ENCODE measurements around the gene ESCO1. TPM values are rescaled to one million over a fixed set of nuclear protein-coding genes. Genes with fewer than 3 reads are reported as not detected.
"Not testable (repeated sequence)": the region's sequence is repeated elsewhere in the genome, so short reads cannot be mapped to it uniquely, and the experiment has no call there.

The ESCO1 gene
- total RNA-seq, result 10 to 100 TPM; 19.3 to 23.3 TPM

GRCh38 chr18:21600526-21601410 lies at the start of gene ESCO1:
Gene ESCO1 (minus strand): TSS chr18:21600704. CDS start chr18:21574843, 25,861 bp downstream.
- Mint-ChIP-seq H3K27ac (peak within 1 kb of the TSS; percentile 99), H3K27me3 (peaks cover 4% of the 10 kb centered on the region), H3K4me1 (peaks cover 30% of the 10 kb centered on the region), H3K9me3 (no peaks in the 10 kb centered on the region), H3K36me3 (ENCODE audit: low read depth) (peaks cover 3% of the 10 kb centered on the region), H3K4me3 (peak within 1 kb of the TSS; percentile 91)
- ChIA-PET POLR2A (interaction anchor here (0.6 to 1.6 kb wide), 2 partner anchors 12 to 15 kb away, joined by 3 to 12 read pairs; partner anchors contain the start of gene SNRPD1), CTCF (interaction anchor here (0.6 to 8.9 kb wide), 38 partner anchors 10 to 1665 kb away, joined by 3 to 139 read pairs (median 4); partner anchors contain the start of genes ABHD3, MIB1, ROCK1 and SNRPD1)
- DNase-seq, result peak; percentile 95

GRCh38 chr18:21640375-21640774 lies 39.9 kb upstream of the ESCO1 start:
- DNase-seq; H3K9me3 Mint-ChIP-seq; H3K4me1 Mint-ChIP-seq; H3K36me3 Mint-ChIP-seq (ENCODE audit: low read depth); H3K27ac Mint-ChIP-seq; H3K4me3 Mint-ChIP-seq; H3K27me3 Mint-ChIP-seq; POLR2A ChIA-PET: not testable (repeated sequence)
- CTCF ChIA-PET, result interaction anchor here (0.8 to 1.6 kb wide), 4 partner anchors 11 to 40 kb away, joined by 3 to 6 read pairs (median 4); partner anchors contain the start of genes ESCO1 and SNRPD1

- ChIA-PET POLR2A (no interaction called here), CTCF (no interaction called here)
- no peak overlapping the region for H3K27ac Mint-ChIP-seq
- no peaks in the 10 kb centered on the region for H3K9me3 Mint-ChIP-seq
- no peak overlapping the region for H3K4me3 Mint-ChIP-seq
- H3K4me1 Mint-ChIP-seq, result no peaks in the 10 kb centered on the region
- H3K27me3 Mint-ChIP-seq, result no peaks in the 10 kb centered on the region
- H3K36me3 Mint-ChIP-seq (ENCODE audit: low read depth), result peaks cover 7% of the 10 kb centered on the region
- DNase-seq, result no peak
Measured at GRCh38 chr18:21638822-21639221, 38.3 kb upstream of the ESCO1 start.

- H3K4me1 Mint-ChIP-seq, result no peaks in the 10 kb centered on the region
- peak overlapping the region; percentile 41 for H3K27ac Mint-ChIP-seq
Measured at GRCh38 chr18:21636769-21637168, 36.3 kb upstream of the ESCO1 start.

GRCh38 chr18:21634588-21635199 lies 34.2 kb upstream of the ESCO1 start:
- Mint-ChIP-seq H3K27ac (no peak overlapping the region), H3K4me3 (no peak overlapping the region), H3K27me3 (no peaks in the 10 kb centered on the region), H3K9me3 (no peaks in the 10 kb centered on the region), H3K4me1 (peaks cover 2% of the 10 kb centered on the region), H3K36me3 (ENCODE audit: low read depth) (peaks cover 19% of the 10 kb centered on the region)
- DNase-seq, result no peak
- ChIA-PET POLR2A (no interaction called here), CTCF (no interaction called here)

More at GRCh38 chr18:21636769-21637168, 36.3 kb upstream of the ESCO1 start:
- no peak for DNase-seq
- ChIA-PET POLR2A (no interaction called here), CTCF (no interaction called here)
- Mint-ChIP-seq H3K9me3 (no peaks in the 10 kb centered on the region), H3K4me3 (no peak overlapping the region), H3K36me3 (ENCODE audit: low read depth) (peaks cover 13% of the 10 kb centered on the region), H3K27me3 (no peaks in the 10 kb centered on the region)

- Mint-ChIP-seq H3K27ac (no peak overlapping the region), H3K4me1 (peaks cover 21% of the 10 kb centered on the region), H3K36me3 (ENCODE audit: low read depth) (peaks cover 30% of the 10 kb centered on the region), H3K27me3 (no peaks in the 10 kb centered on the region), H3K4me3 (no peak overlapping the region), H3K9me3 (no peaks in the 10 kb centered on the region)
- DNase-seq, result no peak
- ChIA-PET CTCF (interaction anchor here (0.6 to 1.9 kb wide), 5 partner anchors 10 to 32 kb away, joined by 3 to 6 read pairs (median 4); partner anchors contain the start of gene ESCO1), POLR2A (no interaction called here)
Measured at GRCh38 chr18:21632393-21632792, 31.9 kb upstream of the ESCO1 start.

GRCh38 chr18:21629089-21629832 lies 28.8 kb upstream of the ESCO1 start:
- Mint-ChIP-seq H3K27me3 (no peaks in the 10 kb centered on the region), H3K36me3 (ENCODE audit: low read depth) (peaks cover 36% of the 10 kb centered on the region), H3K4me1 (peaks cover 26% of the 10 kb centered on the region), H3K27ac (peak overlapping the region; percentile 70), H3K4me3 (no peak overlapping the region), H3K9me3 (no peaks in the 10 kb centered on the region)
- no peak for DNase-seq
- ChIA-PET POLR2A (interaction anchor here (0.6 kb wide), 1 partner anchor 157 kb away, joined by 6 read pairs; no protein-coding TSS in a partner anchor), CTCF (interaction anchor here (0.7 to 3.5 kb wide), 4 partner anchors 11 to 29 kb away, joined by 4 to 9 read pairs (median 5); partner anchors contain the start of gene ESCO1)

GRCh38 chr18:21621640-21622039 lies 21.1 kb upstream of the ESCO1 start:
- CTCF ChIA-PET, result interaction anchor here (1.4 kb wide), 1 partner anchor 9 kb away, joined by 7 read pairs; the partner anchor contains the start of gene SNRPD1
- DNase-seq, POLR2A ChIA-PET, H3K27ac Mint-ChIP-seq, H3K4me3 Mint-ChIP-seq, H3K27me3 Mint-ChIP-seq, H3K9me3 Mint-ChIP-seq: not testable (repeated sequence)
- Mint-ChIP-seq H3K4me1 (peaks cover 27% of the 10 kb centered on the region), H3K36me3 (ENCODE audit: low read depth) (peaks cover 44% of the 10 kb centered on the region)

- ChIA-PET CTCF (interaction anchor here (0.6 to 7.4 kb wide), 14 partner anchors 9 to 130 kb away, joined by 3 to 139 read pairs (median 4); partner anchors contain the start of genes ABHD3 and ESCO1), POLR2A (interaction anchor here (0.6 to 1.9 kb wide), 2 partner anchors 12 to 74 kb away, joined by 4 to 12 read pairs; partner anchors contain the start of gene ESCO1)
- peaks cover 35% of the 10 kb centered on the region for H3K4me1 Mint-ChIP-seq
- H3K27ac Mint-ChIP-seq, result peak within 1 kb of the TSS; percentile 100
- peak within 1 kb of the TSS; percentile 98 for H3K4me3 Mint-ChIP-seq
- peak; percentile 88 for DNase-seq
- H3K27me3 Mint-ChIP-seq, result no peaks in the 10 kb centered on the region
- peaks cover 37% of the 10 kb centered on the region for H3K36me3 Mint-ChIP-seq (ENCODE audit: low read depth)
- H3K9me3 Mint-ChIP-seq, result no peaks in the 10 kb centered on the region
Measured at GRCh38 chr18:21612125-21613039, 11.9 kb upstream of the ESCO1 start, which contains the start of gene SNRPD1. Gene SNRPD1 (plus strand): TSS chr18:21612314. CDS start chr18:21612430, 116 bp downstream.

- Mint-ChIP-seq H3K4me1 (peaks cover 29% of the 10 kb centered on the region), H3K27ac (peak overlapping the region; percentile 100), H3K36me3 (ENCODE audit: low read depth) (peaks cover 29% of the 10 kb centered on the region), H3K4me3 (peak overlapping the region; percentile 98)
- ChIA-PET CTCF (interaction anchor here (0.6 to 7.4 kb wide), 7 partner anchors 10 to 69 kb away, joined by 3 to 139 read pairs (median 6); partner anchors contain the start of gene ESCO1), POLR2A (interaction anchor here (1.9 kb wide), 1 partner anchor 11 kb away, joined by 12 read pairs; the partner anchor contains the start of gene ESCO1)
- H3K9me3 Mint-ChIP-seq, H3K27me3 Mint-ChIP-seq, DNase-seq: not testable (repeated sequence)
Measured at GRCh38 chr18:21611401-21612124, 11.1 kb upstream of the ESCO1 start.

- Mint-ChIP-seq H3K27ac (no peak overlapping the region), H3K9me3 (no peaks in the 10 kb centered on the region), H3K4me1 (peaks cover 12% of the 10 kb centered on the region), H3K4me3 (no peak overlapping the region), H3K36me3 (ENCODE audit: low read depth) (no peaks in the 10 kb centered on the region), H3K27me3 (peaks cover 4% of the 10 kb centered on the region)
- CTCF ChIA-PET, result no interaction called here
- DNase-seq, result no peak
- POLR2A ChIA-PET, result no interaction called here
Measured at GRCh38 chr18:21605213-21605612, 4.7 kb upstream of the ESCO1 start.
